HUES48 (cell line): ENCODE results near the gene OTUB1.
A peak's percentile ranks its signal among the peaks of the same experiment; 100 is the strongest.
"Not testable (repeated sequence)": the region's sequence is repeated elsewhere in the genome, so short reads cannot be mapped to it uniquely, and the experiment has no call there.

Source experiments
- H3K27ac ChIP-seq: one replicate; pipeline ENCODE4 v1.7.0; 2013; ENCODE audit warnings: low read depth, low read length, inconsistent platforms
- H3K27me3 ChIP-seq: 2 replicates; pipeline ENCODE4 v1.6.1; 2013; ENCODE audit warnings: mild to moderate bottlenecking, low read length; ENCODE audit not compliant: control insufficient read depth, insufficient read depth
- H3K36me3 ChIP-seq: 2 replicates; pipeline ENCODE4 v1.6.1; 2013; ENCODE audit warnings: low read length; ENCODE audit not compliant: control insufficient read depth, insufficient read depth
- H3K4me1 ChIP-seq: 2 replicates; pipeline ENCODE4 v1.6.1; 2013; ENCODE audit warnings: mild to moderate bottlenecking, low read length; ENCODE audit not compliant: control insufficient read depth, insufficient read depth
- H3K4me3 ChIP-seq: 2 replicates; pipeline ENCODE4 v1.5.1; 2013; ENCODE audit warnings: mild to moderate bottlenecking, low read depth, low read length
- H3K9ac ChIP-seq: 2 replicates; pipeline ENCODE4 v1.6.1; 2013; ENCODE audit warnings: mild to moderate bottlenecking, low read depth, low read length, moderate library complexity
- H3K9me3 ChIP-seq: 2 replicates; pipeline ENCODE4 v1.6.1; 2013; ENCODE audit warnings: low read length; ENCODE audit not compliant: control insufficient read depth, insufficient read depth

OTUB1 gene

GRCh38 chr11:63951779-63952536 lies 34.3 kb upstream of the OTUB1 start:
- no peaks in the 10 kb centered on the region for H3K9me3 ChIP-seq
- no peak overlapping the region for H3K27ac ChIP-seq
- H3K36me3 ChIP-seq, result peaks cover 63% of the 10 kb centered on the region
- H3K9ac ChIP-seq, result no peak overlapping the region
- no peaks in the 10 kb centered on the region for H3K4me1 ChIP-seq
- no peaks in the 10 kb centered on the region for H3K27me3 ChIP-seq
- no peak overlapping the region for H3K4me3 ChIP-seq

- Histone ChIP-seq H3K27me3 (no peaks in the 10 kb centered on the region), H3K4me1 (no peaks in the 10 kb centered on the region), H3K27ac (no peak overlapping the region), H3K9ac (no peak overlapping the region), H3K36me3 (peaks cover 64% of the 10 kb centered on the region), H3K9me3 (no peaks in the 10 kb centered on the region), H3K4me3 (no peak overlapping the region)
These were observed 33.7 kb upstream of the OTUB1 start for GRCh38 chr11:63952570-63952969.

- Histone ChIP-seq H3K9ac (no peak overlapping the region), H3K4me3 (no peak overlapping the region), H3K27ac (no peak overlapping the region), H3K4me1 (no peaks in the 10 kb centered on the region), H3K9me3 (no peaks in the 10 kb centered on the region), H3K36me3 (peaks cover 40% of the 10 kb centered on the region), H3K27me3 (no peaks in the 10 kb centered on the region)
These were observed 28.2 kb upstream of the OTUB1 start for GRCh38 chr11:63958008-63958407.

- Histone ChIP-seq H3K4me1 (no peaks in the 10 kb centered on the region), H3K27ac (no peak overlapping the region), H3K9ac (no peak overlapping the region), H3K9me3 (no peaks in the 10 kb centered on the region), H3K4me3 (no peak overlapping the region), H3K36me3 (peaks cover 6% of the 10 kb centered on the region; the same call in 1 of the 2 replicates), H3K27me3 (peaks cover 7% of the 10 kb centered on the region; the same call in 1 of the 2 replicates)
These were observed 24.4 kb upstream of the OTUB1 start for GRCh38 chr11:63961608-63962412.

- H3K27me3 ChIP-seq, H3K9ac ChIP-seq, H3K9me3 ChIP-seq, H3K4me3 ChIP-seq, H3K27ac ChIP-seq, H3K4me1 ChIP-seq, H3K36me3 ChIP-seq: not testable (repeated sequence)
These were observed 22.3 kb upstream of the OTUB1 start for GRCh38 chr11:63963895-63964294.

- Histone ChIP-seq H3K4me3 (no peak overlapping the region), H3K27ac (no peak overlapping the region), H3K9me3 (no peaks in the 10 kb centered on the region), H3K9ac (no peak overlapping the region), H3K36me3 (no peaks in the 10 kb centered on the region), H3K4me1 (no peaks in the 10 kb centered on the region), H3K27me3 (peaks cover 17% of the 10 kb centered on the region)
These were observed 19.8 kb upstream of the OTUB1 start for GRCh38 chr11:63966444-63966843.

GRCh38 chr11:63969461-63969860 lies 16.8 kb upstream of the OTUB1 start:
- Histone ChIP-seq H3K9ac (no peak overlapping the region), H3K4me1 (no peaks in the 10 kb centered on the region), H3K36me3 (no peaks in the 10 kb centered on the region), H3K4me3 (no peak overlapping the region), H3K9me3 (no peaks in the 10 kb centered on the region), H3K27me3 (peaks cover 21% of the 10 kb centered on the region), H3K27ac (no peak overlapping the region)

GRCh38 chr11:63970902-63971301 lies 15.3 kb upstream of the OTUB1 start:
- peaks cover 2% of the 10 kb centered on the region for H3K4me1 ChIP-seq
- H3K4me3 ChIP-seq, result no peak overlapping the region
- peaks cover 14% of the 10 kb centered on the region for H3K27me3 ChIP-seq
- H3K36me3 ChIP-seq, result peaks cover 2% of the 10 kb centered on the region
- H3K27ac ChIP-seq, result no peak overlapping the region
- no peak overlapping the region for H3K9ac ChIP-seq
- no peaks in the 10 kb centered on the region for H3K9me3 ChIP-seq

- H3K4me3 ChIP-seq, H3K27ac ChIP-seq: not testable (repeated sequence)
These were observed 12.4 kb upstream of the OTUB1 start for GRCh38 chr11:63973912-63974258.

GRCh38 chr11:63974259-63975143 lies 11.7 kb upstream of the OTUB1 start, which contains the start of gene COX8A:
TSS of gene COX8A (plus strand) at chr11:63974620. CDS start at chr11:63974681, 61 bp downstream.
- Histone ChIP-seq H3K36me3 (peaks cover 17% of the 10 kb centered on the region), H3K27me3 (peaks cover 8% of the 10 kb centered on the region), H3K27ac (peak within 1 kb of the TSS; percentile 99), H3K9me3 (no peaks in the 10 kb centered on the region), H3K4me1 (peaks cover 22% of the 10 kb centered on the region), H3K9ac (peak within 1 kb of the TSS; percentile 91), H3K4me3 (peak within 1 kb of the TSS; percentile 92)

More at GRCh38 chr11:63973912-63974258, 12.4 kb upstream of the OTUB1 start:
- H3K9ac ChIP-seq, H3K9me3 ChIP-seq: not testable (repeated sequence)
- peaks cover 13% of the 10 kb centered on the region for H3K36me3 ChIP-seq
- peaks cover 17% of the 10 kb centered on the region for H3K4me1 ChIP-seq
- peaks cover 14% of the 10 kb centered on the region for H3K27me3 ChIP-seq
